Panc1 (cell line): ENCODE measurements around the gene ZNF415.

ENCODE experiments used
- CTCF ChIP-seq: fragments of 450-650 bp; IDR thresholded peaks from 2 replicates; pipeline ENCODE4 v1.5.1; 2017; ENCODE audit warnings: mild to moderate bottlenecking
- POLR2AphosphoS5 ChIP-seq: IDR thresholded peaks from 2 replicates; pipeline ENCODE4 v1.6.1; 2012; ENCODE audit warnings: mild to moderate bottlenecking, low read depth, low read length, moderate library complexity

- TF ChIP-seq CTCF (no peak), POLR2AphosphoS5 (no peak)
Measured at GRCh38 chr19:53160350-53160749, 27.6 kb upstream of the ZNF415 start.
